ENCODE measurements around the gene NDUFA13.

NDUFA13 gene

DNA sequence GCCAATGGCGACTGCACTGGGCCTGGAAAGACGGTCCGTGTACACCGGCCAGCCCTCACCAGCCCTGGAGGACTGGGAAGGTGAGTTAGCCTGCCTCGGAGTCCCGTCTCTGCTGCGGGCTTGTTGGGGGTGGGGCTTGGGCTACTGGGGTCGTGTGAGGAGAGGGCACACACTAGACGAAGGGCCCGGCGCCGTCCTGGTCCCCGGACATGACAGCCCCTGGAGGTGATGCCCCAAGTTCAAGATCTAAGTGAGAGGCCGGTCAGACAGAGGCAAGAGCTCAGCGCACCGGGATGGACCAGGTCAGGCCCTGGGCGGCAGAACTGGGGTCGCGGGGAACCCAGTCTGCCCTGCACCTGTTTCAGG is 23.7 kb downstream of the NDUFA13 start:
- Histone ChIP-seq H3K4me3 (IDR thresholded peaks at IDR 0.05; ENCODE audit: insufficient read depth, low read depth, low read length) (no peak overlapping the region), H3K27me3 (ENCODE audit: insufficient read depth, low read depth) (no peaks in the 10 kb centered on the region), H3K4me2 (no peak overlapping the region), H3K9ac (no peak overlapping the region), H3K36me3 (ENCODE audit: insufficient read depth) (no peaks in the 10 kb centered on the region), H3K4me1 (ENCODE audit: low read depth, poor library complexity, severe bottlenecking) (no peaks in the 10 kb centered on the region), H4K20me1 (ENCODE audit: insufficient read depth) (no peaks in the 10 kb centered on the region), H2AFZ (ENCODE audit: low read depth) (no peak overlapping the region), H3K27ac (no peak overlapping the region), H3K79me2 (ENCODE audit: insufficient read depth, low read depth) (no peaks in the 10 kb centered on the region)
- TF ChIP-seq, protein P1, sequence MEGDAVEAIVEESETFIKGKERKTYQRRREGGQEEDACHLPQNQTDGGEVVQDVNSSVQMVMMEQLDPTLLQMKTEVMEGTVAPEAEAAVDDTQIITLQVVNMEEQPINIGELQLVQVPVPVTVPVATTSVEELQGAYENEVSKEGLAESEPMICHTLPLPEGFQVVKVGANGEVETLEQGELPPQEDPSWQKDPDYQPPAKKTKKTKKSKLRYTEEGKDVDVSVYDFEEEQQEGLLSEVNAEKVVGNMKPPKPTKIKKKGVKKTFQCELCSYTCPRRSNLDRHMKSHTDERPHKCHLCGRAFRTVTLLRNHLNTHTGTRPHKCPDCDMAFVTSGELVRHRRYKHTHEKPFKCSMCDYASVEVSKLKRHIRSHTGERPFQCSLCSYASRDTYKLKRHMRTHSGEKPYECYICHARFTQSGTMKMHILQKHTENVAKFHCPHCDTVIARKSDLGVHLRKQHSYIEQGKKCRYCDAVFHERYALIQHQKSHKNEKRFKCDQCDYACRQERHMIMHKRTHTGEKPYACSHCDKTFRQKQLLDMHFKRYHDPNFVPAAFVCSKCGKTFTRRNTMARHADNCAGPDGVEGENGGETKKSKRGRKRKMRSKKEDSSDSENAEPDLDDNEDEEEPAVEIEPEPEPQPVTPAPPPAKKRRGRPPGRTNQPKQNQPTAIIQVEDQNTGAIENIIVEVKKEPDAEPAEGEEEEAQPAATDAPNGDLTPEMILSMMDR (conservative IDR thresholded peaks at IDR 0.05; ENCODE audit: low read depth, low read length) = no peak

GRCh38 chr19:19540064-19540714 is 24.2 kb downstream of the NDUFA13 start:
- no peaks in the 10 kb centered on the region for H3K4me1 ChIP-seq (ENCODE audit: low read depth, poor library complexity, severe bottlenecking)
- TF ChIP-seq, protein P1 (conservative IDR thresholded peaks at IDR 0.05; ENCODE audit: low read depth, low read length) = no peak
- H3K79me2 ChIP-seq (ENCODE audit: insufficient read depth, low read depth) = no peaks in the 10 kb centered on the region
- no peak overlapping the region for H3K4me2 ChIP-seq
- H3K36me3 ChIP-seq (ENCODE audit: insufficient read depth) = no peaks in the 10 kb centered on the region
- H3K27me3 ChIP-seq (ENCODE audit: insufficient read depth, low read depth) = no peaks in the 10 kb centered on the region
- H4K20me1 ChIP-seq (ENCODE audit: insufficient read depth) = no peaks in the 10 kb centered on the region
- no peak overlapping the region for H3K9ac ChIP-seq
- no peak overlapping the region for H2AFZ ChIP-seq (ENCODE audit: low read depth)
- H3K4me3 ChIP-seq (IDR thresholded peaks at IDR 0.05; ENCODE audit: insufficient read depth, low read depth, low read length) = no peak overlapping the region
- H3K27ac ChIP-seq = no peak overlapping the region

- H3K4me2 ChIP-seq = no peak overlapping the region
- no peaks in the 10 kb centered on the region for H3K79me2 ChIP-seq (ENCODE audit: insufficient read depth, low read depth)
- no peak overlapping the region for H3K4me3 ChIP-seq (IDR thresholded peaks at IDR 0.05; ENCODE audit: insufficient read depth, low read depth, low read length)
- H4K20me1 ChIP-seq (ENCODE audit: insufficient read depth) = no peaks in the 10 kb centered on the region
- no peak overlapping the region for H2AFZ ChIP-seq (ENCODE audit: low read depth)
- H3K36me3 ChIP-seq (ENCODE audit: insufficient read depth) = no peaks in the 10 kb centered on the region
- no peak overlapping the region for H3K9ac ChIP-seq
- no peaks in the 10 kb centered on the region for H3K4me1 ChIP-seq (ENCODE audit: low read depth, poor library complexity, severe bottlenecking)
- TF ChIP-seq, protein P1 (conservative IDR thresholded peaks at IDR 0.05; ENCODE audit: low read depth, low read length) = no peak
- no peaks in the 10 kb centered on the region for H3K27me3 ChIP-seq (ENCODE audit: insufficient read depth, low read depth)
- no peak overlapping the region for H3K27ac ChIP-seq
Observed at GRCh38 chr19:19540715-19541515, 24.9 kb downstream of the NDUFA13 start.

DNA sequence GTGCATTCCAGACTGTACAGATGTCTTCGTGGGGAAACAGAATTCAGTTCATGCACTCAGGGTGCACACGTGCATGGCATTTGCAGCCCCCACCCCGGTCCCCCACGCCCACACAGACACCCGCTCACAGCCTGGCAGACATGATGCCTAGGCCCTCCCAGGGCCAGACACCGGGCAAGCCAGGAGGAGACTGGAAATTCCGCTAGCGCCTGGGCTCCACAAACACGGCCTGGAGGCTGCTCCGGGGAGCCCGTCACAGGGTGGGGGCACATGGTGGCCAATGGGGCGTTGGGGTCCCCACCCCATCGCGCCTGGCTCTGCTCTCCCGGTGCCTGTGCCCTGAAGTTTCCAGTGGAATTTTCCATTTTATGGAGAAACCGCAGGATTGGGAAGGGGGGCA is 25.6 kb downstream of the NDUFA13 start:
- H3K9ac ChIP-seq = no peak overlapping the region
- no peaks in the 10 kb centered on the region for H3K36me3 ChIP-seq (ENCODE audit: insufficient read depth)
- no peaks in the 10 kb centered on the region for H4K20me1 ChIP-seq (ENCODE audit: insufficient read depth)
- no peaks in the 10 kb centered on the region for H3K79me2 ChIP-seq (ENCODE audit: insufficient read depth, low read depth)
- TF ChIP-seq, protein P1 (conservative IDR thresholded peaks at IDR 0.05; ENCODE audit: low read depth, low read length) = no peak
- H3K4me3 ChIP-seq (IDR thresholded peaks at IDR 0.05; ENCODE audit: insufficient read depth, low read depth, low read length) = no peak overlapping the region
- no peak overlapping the region for H3K27ac ChIP-seq
- H3K4me2 ChIP-seq = no peak overlapping the region
- no peak overlapping the region for H2AFZ ChIP-seq (ENCODE audit: low read depth)
- no peaks in the 10 kb centered on the region for H3K4me1 ChIP-seq (ENCODE audit: low read depth, poor library complexity, severe bottlenecking)
- H3K27me3 ChIP-seq (ENCODE audit: insufficient read depth, low read depth) = peaks cover 2% of the 10 kb centered on the region; the same call in 1 of the 2 replicates

All from KMS-11 (cell line).